ENCODE measurements around the gene CCDC12.

- TF ChIP-seq CTCF (IDR thresholded peaks at IDR 0.05 in 2 of 3, conservative IDR thresholded peaks at IDR 0.05 in 1 of 3; ENCODE audit: borderline replicate concordance in 1 of 3, insufficient read depth in 1 of 3, low read depth in 2 of 3, low read length in 2 of 3) (no peak), EZH2 (IDR thresholded peaks at IDR 0.05) (no peak)
Measured at GRCh38 chr3:46962990-46963389, 13.6 kb downstream of the CCDC12 start.
